Natural killer cell treated with Interleukin-12 subunit alpha and Interleukin-12 subunit beta and Interleukin-15 and Interleukin-18, amount 100 ng/mL, for 72 hours (primary cell): Measurements from ENCODE around the gene SLC13A3. TPM values are rescaled to one million over a fixed set of nuclear protein-coding genes. Genes with fewer than 3 reads are reported as not detected.
A peak's percentile ranks its signal among the peaks of the same experiment; 100 is the strongest.

Source experiments
- ATAC-seq, 2 donors: fragments of 150-1000 bp; cut with Tn5 transposase in 1 of 2; sonication (Bioruptor Pico), chemical (Tn5 transposase) in 1 of 2; 2 replicates each; pipeline ENCODE4 v1.10.0; 2021
- DNase-seq: peaks from one replicate; pipeline ENCODE4 v3.0.0; 2022; ENCODE audit warnings: low spot score
- H3K27ac Mint-ChIP-seq, 2 donors: 1 replicate in 1 of 2; 2 replicates in 1 of 2; pipeline ENCODE4 v1.8.0; 2022; ENCODE audit warnings: mixed read lengths in 2 of 2, mild to moderate bottlenecking in 1 of 2, moderate library complexity in 1 of 2
- H3K27me3 Mint-ChIP-seq, 2 donors: 1 replicate in 1 of 2; 2 replicates in 1 of 2; pipeline ENCODE4 v1.8.0; 2022; ENCODE audit warnings: mixed read lengths in 2 of 2
- H3K36me3 Mint-ChIP-seq: one replicate; pipeline ENCODE4 v1.8.0; 2022; ENCODE audit warnings: mixed read lengths
- H3K4me1 Mint-ChIP-seq, 2 donors: 1 replicate in 1 of 2; 2 replicates in 1 of 2; pipeline ENCODE4 v1.8.0; 2022; ENCODE audit warnings: low read depth in 2 of 2, mixed read lengths in 2 of 2, mild to moderate bottlenecking in 1 of 2
- H3K4me3 Mint-ChIP-seq: one replicate; pipeline ENCODE4 v1.8.0; 2022; ENCODE audit warnings: mixed read lengths
- H3K9me3 Mint-ChIP-seq: 2 replicates; pipeline ENCODE4 v1.8.0; 2022; ENCODE audit warnings: mixed read lengths
- total RNA-seq, 2 donors: library from RNA; stranded (reverse); gene quantifications; one replicate each; pipeline ENCODE4 v1.2.3, GENCODE V29; 2022

The SLC13A3 gene
- total RNA-seq, 2 donors from 2014 or later = 0.47 to 0.55 TPM

DNA sequence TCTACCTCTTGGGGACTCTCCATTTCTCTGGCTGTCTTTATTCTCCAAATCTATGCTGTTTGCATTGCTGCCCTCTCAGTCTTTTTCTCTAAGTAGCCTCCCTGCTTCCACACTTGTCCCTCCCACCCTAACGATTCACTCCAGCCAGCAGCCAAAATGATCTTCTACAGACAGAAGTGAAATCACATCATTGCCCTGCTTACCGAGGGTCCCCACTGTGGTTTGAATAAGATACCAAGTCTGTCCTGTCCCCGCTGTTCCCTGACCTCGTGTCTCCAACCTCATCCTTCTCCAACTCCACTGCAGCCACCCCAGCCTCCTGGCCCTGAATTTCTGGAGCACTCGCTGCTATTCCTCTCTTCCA, 89.3 kb downstream of the SLC13A3 start:
- no peak for ATAC-seq

DNA sequence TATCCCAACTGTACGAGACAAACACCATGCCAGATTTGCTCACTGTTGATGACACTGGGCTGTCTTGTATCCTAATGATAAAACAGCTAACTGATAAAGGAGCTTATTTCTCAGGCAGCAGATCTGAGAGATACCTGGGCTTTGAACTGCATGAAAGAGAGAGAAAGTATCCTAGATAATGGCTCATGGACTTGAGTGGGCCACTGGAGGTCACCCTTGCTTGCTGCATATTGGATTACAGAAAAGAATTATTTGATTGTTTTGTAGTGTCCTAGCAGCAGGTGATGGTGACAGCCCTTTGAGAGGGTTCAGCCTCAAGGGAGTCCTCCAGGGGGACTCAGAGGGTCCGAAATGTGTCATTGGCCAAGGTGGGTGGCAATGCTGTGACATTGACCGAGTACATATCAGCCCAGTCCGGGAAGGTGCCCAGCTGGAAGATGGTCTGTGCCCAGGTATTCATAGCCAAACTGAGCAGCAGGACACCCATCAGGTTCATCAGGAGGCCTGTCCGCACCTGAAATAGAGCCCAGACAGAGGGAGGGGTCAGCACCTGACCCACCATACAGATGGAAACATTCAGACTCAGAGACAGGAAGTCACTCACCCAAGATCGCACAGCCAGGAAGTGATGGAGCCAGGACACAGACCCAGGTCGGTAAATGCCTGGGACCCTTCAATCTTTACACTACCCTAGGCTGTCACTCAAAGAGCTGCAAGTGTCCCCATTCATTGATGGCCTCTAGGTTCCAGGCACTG, 91.4 kb downstream of the SLC13A3 start:
- DNase-seq = no peak
- no peak for ATAC-seq
- H3K27me3 Mint-ChIP-seq = no peaks in the 10 kb centered on the region
- peak overlapping the region in 1 of 2 donors; percentile 80 for H3K27ac Mint-ChIP-seq
- H3K36me3 Mint-ChIP-seq = no peaks in the 10 kb centered on the region
- no peak overlapping the region for H3K4me3 Mint-ChIP-seq
- H3K9me3 Mint-ChIP-seq = no peaks in the 10 kb centered on the region
- H3K4me1 Mint-ChIP-seq = peaks cover 25 to 45% of the 10 kb centered on the region in 2 donors

More for the DNA sequence above, 89.3 kb downstream of the SLC13A3 start:
- Mint-ChIP-seq H3K4me1 (peaks cover 25 to 35% of the 10 kb centered on the region in 2 donors), H3K27me3 (no peaks in the 10 kb centered on the region), H3K4me3 (no peak overlapping the region), H3K27ac (no peak overlapping the region), H3K9me3 (no peaks in the 10 kb centered on the region), H3K36me3 (no peaks in the 10 kb centered on the region)
- no peak for DNase-seq

DNA sequence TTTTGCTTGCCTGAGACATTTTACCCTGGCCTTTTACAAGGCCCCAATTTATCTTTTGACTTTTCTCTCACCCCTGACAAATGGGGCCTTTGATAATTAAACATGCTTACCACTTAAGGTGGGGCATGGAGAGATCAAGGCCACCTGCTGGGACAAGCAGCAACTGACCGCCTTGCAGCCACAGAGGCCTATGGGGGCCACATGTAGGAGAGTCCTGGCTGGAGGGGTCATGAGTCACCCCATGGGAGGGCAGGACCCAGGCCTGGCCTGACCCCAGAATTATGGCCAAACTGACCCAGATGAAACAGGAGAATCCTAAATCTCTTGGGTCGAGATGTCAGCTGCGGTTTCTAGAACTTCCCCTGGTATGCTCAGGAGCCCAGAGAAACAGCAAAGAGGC, 92.3 kb downstream of the SLC13A3 start:
- no peak overlapping the region for H3K4me3 Mint-ChIP-seq
- no peak for ATAC-seq
- no peaks in the 10 kb centered on the region for H3K27me3 Mint-ChIP-seq
- no peaks in the 10 kb centered on the region for H3K9me3 Mint-ChIP-seq
- H3K27ac Mint-ChIP-seq = peak overlapping the region in 1 of 2 donors; percentile 80
- no peak for DNase-seq
- peaks cover 25 to 48% of the 10 kb centered on the region in 2 donors for H3K4me1 Mint-ChIP-seq
- H3K36me3 Mint-ChIP-seq = no peaks in the 10 kb centered on the region

DNA sequence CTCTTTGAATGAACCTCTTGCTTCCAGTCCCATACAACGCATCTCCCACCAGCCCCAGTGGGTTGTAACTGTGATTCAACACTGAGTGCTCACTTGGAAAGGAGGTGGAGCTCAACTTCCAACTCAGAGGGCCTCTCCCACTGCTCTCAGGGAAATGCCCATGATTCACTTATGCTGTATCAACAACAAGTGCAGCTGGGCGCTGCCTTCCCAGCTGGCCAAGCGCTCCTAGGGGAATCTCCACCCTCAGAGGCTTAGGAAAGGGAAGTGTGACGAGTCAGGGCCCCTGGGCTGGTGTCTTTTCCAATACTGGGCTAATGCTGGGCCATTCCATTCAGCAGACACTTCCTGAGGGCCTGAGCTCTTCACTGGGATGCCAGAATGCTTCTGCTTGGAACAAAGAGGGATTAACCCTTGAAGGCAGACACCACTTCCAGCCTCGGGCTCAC, 92.7 kb downstream of the SLC13A3 start:
- H3K9me3 Mint-ChIP-seq = no peaks in the 10 kb centered on the region
- ATAC-seq (peak; percentile 60 to 84), DNase-seq (peak; percentile 64)
- H3K4me1 Mint-ChIP-seq = peaks cover 25 to 51% of the 10 kb centered on the region in 2 donors
- H3K27me3 Mint-ChIP-seq = no peaks in the 10 kb centered on the region
- H3K36me3 Mint-ChIP-seq = no peaks in the 10 kb centered on the region
- H3K27ac Mint-ChIP-seq = peak overlapping the region in 1 of 2 donors; percentile 80
- no peak overlapping the region for H3K4me3 Mint-ChIP-seq

DNA sequence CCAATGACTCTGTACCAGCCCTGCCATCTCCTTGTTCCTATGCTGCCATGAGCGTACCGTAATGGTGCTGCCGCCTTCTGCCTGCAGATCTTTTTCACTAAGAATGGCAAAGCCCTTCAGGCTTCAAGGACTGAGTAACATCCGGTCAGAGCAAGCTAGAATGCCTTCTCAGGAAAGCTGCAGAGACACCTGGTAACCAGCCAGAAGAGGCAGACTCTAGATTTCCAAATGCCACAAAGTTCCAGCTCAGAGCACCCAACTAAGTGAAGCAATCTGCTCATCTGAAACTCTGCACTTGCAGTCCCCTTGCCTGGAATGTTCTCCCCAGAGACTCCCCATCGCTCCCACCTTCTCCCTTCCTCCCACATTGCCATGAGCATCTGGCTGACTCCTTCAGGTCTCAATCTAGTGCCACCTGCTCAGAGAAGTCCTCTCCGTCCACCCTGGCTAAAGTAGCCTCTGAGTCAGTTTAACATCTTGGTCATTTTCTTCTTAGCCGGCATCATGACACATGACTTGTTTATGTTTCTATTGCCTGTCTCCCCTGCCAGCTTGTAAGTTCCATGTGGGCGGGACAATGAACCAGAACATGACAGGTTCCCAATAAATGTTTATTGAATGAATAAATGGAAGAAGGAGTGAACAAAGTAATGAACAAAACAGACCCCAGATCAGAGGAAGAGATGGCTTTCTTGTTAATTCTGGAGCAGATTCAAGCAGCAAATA, 93.9 kb downstream of the SLC13A3 start:
- H3K4me1 Mint-ChIP-seq = peaks cover 36 to 62% of the 10 kb centered on the region in 2 donors
- ATAC-seq (no peak), DNase-seq (no peak)
- H3K27me3 Mint-ChIP-seq = no peaks in the 10 kb centered on the region
- H3K27ac Mint-ChIP-seq = peak overlapping the region; percentile 7 to 80
- H3K36me3 Mint-ChIP-seq = no peaks in the 10 kb centered on the region
- no peak overlapping the region for H3K4me3 Mint-ChIP-seq
- H3K9me3 Mint-ChIP-seq = no peaks in the 10 kb centered on the region

DNA sequence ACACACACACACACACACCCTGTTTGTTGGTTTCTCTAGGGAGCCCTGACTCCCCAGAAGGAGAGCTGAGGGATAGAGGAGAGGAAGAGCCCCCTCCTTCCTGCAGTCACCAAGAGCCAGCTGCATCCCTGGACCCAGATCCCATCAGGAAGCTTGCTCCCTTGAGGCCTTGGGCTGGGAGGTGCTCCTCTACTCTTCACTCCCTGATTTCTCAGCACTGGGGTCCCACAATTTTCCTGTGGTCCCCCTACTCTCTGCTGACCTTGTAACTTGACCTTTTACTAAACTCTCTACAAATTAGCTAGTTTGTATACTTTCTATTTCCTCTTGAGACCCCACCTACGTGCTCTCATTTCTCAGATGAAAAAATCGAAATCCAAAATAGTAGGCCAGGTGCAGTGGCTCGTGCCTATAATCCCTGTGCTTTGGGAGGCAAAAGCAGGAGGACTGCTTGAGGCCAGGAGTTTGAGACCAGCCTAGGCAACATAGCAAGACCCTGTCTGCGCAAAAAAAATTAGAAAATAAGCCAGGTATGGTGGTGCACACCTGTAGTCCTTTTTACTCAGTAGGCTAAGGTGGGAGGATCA, 95.8 kb downstream of the SLC13A3 start:
- Mint-ChIP-seq H3K27me3 (no peaks in the 10 kb centered on the region), H3K4me1 (peaks cover 43 to 64% of the 10 kb centered on the region in 2 donors), H3K4me3 (no peak overlapping the region), H3K27ac (peak overlapping the region in 1 of 2 donors; percentile 71), H3K36me3 (no peaks in the 10 kb centered on the region), H3K9me3 (no peaks in the 10 kb centered on the region)
- DNase-seq (no peak), ATAC-seq (no peak)

DNA sequence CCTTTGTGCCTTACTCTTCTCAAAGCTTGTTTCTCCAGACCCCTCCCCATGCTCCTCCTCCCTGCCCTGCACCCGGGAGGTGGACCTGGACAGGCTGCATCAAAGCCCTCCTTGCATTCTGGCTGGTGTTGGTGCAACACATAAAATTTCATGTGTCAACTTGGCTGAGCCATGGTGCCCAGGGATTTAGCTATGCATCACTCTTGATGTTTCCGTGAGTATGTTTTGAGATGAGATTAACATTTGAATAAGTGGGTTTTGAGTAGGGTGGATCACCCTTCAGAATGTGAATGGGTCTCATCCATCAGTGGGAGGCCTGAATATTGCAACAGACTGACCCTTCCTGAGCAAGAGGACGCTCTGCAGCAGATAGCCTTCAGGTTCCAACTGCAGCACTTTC, 96.4 kb downstream of the SLC13A3 start:
- DNase-seq (no peak), ATAC-seq (no peak)
- Mint-ChIP-seq H3K4me1 (peaks cover 37 to 58% of the 10 kb centered on the region in 2 donors), H3K27ac (peak overlapping the region in 1 of 2 donors; percentile 71), H3K27me3 (no peaks in the 10 kb centered on the region), H3K4me3 (no peak overlapping the region), H3K9me3 (no peaks in the 10 kb centered on the region), H3K36me3 (no peaks in the 10 kb centered on the region)

DNA sequence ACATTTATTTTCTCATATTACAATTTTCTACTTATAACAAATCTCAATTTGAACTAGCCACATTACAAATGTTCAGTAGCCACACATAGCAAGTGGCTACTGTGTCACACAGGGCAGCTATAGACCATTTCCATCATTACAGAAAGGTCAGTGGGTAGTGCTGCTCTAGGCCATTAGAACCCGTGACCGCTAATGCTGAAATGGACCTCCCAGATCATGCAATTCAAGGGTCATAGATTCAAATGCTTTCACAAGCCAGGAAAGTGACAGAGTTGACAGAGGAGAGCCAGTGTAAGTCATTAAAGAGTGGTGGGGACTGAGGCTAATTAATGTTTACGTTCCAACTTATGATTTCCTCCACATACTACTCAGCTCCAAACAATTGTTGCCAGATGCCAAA, 97.3 kb downstream of the SLC13A3 start:
- no peak overlapping the region for H3K4me3 Mint-ChIP-seq

DNA sequence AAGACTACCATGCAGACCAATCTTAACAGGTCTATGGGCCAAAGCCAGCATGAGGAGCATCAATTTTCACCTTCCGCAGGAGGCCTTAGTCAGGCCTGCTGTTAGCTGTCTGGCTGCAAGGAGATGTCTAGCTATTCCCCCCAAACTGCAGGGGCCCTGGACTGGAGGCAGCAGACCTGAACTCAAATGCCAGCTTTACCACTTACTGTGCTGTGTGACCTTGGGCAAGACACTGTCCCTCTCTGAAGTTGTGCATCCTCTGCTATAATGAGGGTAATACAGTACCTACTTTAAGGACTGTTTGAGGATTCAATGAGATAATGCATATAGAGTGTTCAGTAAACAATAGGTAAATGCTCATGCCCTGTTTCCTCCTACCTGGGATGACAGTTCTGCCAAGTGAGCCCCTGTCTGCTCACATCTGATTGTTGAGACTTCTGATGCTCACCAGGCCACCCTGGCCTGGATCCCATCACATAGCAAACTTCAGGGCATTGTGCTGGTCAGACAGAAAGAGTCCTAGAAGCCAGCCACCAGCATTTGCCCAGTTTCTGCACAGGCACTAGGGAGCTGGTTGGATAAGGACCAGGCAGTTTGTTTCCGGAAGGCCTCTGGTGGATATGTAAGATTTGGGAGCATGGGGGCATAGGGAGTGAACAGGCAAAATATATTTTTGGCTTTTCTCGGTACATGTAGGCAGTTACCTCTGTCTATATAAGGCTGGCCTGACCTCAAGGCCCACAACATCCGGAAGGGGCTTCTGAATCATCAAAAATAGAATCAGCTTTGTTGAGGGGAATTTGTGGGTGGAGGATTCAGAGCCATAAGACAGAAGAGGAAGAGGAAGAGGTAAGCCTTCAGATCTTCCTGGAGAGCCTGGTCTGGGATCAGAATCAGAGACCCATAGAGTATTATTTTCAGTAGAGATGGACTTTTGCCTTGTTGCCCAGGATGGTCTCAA, 98.5 kb downstream of the SLC13A3 start:
- H3K27me3 Mint-ChIP-seq = no peaks in the 10 kb centered on the region
- H3K4me3 Mint-ChIP-seq = peak overlapping the region; percentile 79
- H3K27ac Mint-ChIP-seq = peak overlapping the region; percentile 75 to 94
- DNase-seq = peak; percentile 85
- H3K4me1 Mint-ChIP-seq = peaks cover 30 to 44% of the 10 kb centered on the region in 2 donors
- ATAC-seq = peak; percentile 90 to 91
- H3K9me3 Mint-ChIP-seq = no peaks in the 10 kb centered on the region
- no peaks in the 10 kb centered on the region for H3K36me3 Mint-ChIP-seq

More for the DNA sequence above, 97.3 kb downstream of the SLC13A3 start:
- DNase-seq (no peak), ATAC-seq (no peak)
- Mint-ChIP-seq H3K36me3 (no peaks in the 10 kb centered on the region), H3K9me3 (no peaks in the 10 kb centered on the region), H3K27ac (peak overlapping the region in 1 of 2 donors; percentile 94), H3K4me1 (peaks cover 36 to 52% of the 10 kb centered on the region in 2 donors), H3K27me3 (no peaks in the 10 kb centered on the region)

DNA sequence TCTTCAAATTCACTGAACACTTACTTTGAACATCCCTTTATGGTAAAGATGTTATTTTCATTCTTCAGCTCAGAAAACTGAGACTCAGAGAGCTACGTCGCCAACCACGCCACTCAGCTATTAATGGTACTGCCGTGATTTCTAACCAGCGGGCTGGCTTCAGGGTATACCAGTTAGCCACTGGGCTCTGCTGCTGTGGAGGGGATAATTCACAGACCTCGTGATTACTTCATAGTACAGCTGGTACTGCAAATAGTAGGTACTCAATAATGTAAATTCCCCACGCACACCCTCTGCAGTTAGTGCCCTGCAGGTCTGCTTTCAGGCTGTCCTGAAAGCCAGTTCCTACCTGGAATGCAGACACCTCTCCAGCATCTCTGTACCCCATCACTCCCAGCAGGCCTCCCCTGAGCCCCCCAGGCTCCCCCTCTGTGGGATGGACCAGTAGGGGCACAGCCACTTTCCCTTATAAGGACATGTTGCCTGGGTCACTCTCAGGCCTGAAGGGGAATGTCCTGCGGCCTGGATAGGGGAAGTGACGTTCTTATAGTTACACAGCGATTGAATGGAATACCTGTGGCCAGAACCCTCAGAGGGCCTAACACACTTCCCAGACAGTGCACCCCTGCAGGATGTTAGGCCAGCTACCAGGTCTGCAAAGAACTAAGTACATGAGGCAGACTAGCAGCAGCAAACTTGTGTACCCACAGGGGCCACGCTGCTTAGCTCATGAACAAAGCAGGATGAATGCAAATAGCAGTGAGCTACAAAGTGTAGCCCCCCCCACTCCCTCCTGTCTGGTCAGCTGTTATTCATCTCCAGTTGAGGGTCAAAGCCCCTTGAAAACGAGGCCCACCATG, 99.5 kb downstream of the SLC13A3 start:
- Mint-ChIP-seq H3K4me1 (peaks cover 26 to 37% of the 10 kb centered on the region in 2 donors), H3K9me3 (no peaks in the 10 kb centered on the region), H3K36me3 (no peaks in the 10 kb centered on the region), H3K27ac (peak overlapping the region; percentile 75 to 94), H3K27me3 (no peaks in the 10 kb centered on the region), H3K4me3 (peak overlapping the region; percentile 79)
- ATAC-seq = no peak
- DNase-seq = no peak

DNA sequence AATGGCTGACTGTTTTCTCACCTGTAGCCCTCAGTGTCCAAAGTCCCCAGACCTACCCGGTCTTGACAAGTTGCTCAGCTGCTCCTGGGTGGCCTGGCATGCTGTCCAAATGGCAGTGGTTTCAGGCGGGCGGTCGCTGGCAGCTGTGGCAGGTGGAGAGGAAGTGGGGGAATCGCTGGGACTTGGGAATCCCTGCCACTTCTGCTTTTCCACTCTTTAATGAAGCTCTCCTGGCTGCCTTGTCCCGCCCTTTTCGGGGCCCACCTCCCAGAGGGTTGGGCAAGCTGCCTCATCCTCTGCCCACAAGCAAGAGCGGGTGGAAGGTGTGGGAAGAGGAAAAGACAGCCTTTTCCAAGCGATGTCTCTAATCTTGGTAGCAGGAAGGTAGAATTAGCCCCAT, 100.8 kb downstream of the SLC13A3 start, which contains the start of gene OCSTAMP:
TSS of gene OCSTAMP (minus strand) at position 194 of the 400 bp plus-strand sequence. CDS start at position 100, 94 bp downstream.
- no peaks in the 10 kb centered on the region for H3K27me3 Mint-ChIP-seq
- H3K9me3 Mint-ChIP-seq = no peaks in the 10 kb centered on the region
- DNase-seq (no peak), ATAC-seq (no peak)
- H3K36me3 Mint-ChIP-seq = no peaks in the 10 kb centered on the region
- peaks cover 32 to 35% of the 10 kb centered on the region in 2 donors for H3K4me1 Mint-ChIP-seq
- H3K4me3 Mint-ChIP-seq = no peak within 1 kb of the TSS
- peak within 1 kb of the TSS; percentile 75 to 94 for H3K27ac Mint-ChIP-seq

DNA sequence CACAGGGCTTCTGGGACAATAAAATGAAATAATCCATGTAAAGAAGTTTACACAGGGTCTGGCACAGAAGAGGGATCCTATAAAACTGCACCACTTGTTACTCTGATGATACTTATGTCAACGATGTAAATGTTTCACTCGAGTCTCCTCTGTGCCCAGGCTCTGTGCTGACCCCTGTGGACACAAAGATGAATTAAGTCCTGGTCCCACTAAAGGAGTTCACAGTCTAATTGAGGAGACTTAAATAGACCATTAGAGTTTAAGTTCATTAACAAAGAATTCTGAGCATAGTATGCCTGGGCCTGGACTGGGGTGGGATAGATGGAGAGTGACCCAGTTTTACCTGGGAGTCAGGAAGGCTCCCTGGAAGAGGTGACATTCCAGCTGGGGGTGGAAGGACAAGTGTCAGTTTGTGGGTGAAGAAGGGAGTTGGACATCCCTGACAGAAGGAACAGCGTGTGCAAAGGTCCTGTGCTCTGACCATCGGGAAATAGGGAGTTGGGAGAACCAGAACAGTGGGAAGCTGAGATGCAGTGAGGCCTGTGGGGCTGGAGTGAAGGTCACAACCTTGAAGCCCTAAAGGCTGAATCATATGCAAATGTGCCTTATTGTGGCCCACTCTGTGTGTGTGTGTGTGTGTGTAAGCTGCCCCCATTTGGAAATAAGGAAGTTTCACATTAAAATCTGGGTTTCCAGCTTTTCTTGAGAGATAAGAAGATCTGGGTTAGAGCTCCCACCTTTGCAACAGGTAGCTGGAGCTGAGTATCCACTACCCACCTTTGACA, 101.9 kb downstream of the SLC13A3 start:
- ATAC-seq = no peak
- Mint-ChIP-seq H3K27ac (no peak overlapping the region), H3K27me3 (no peaks in the 10 kb centered on the region)

More for the DNA sequence above, 101.9 kb downstream of the SLC13A3 start:
- DNase-seq = no peak
- Mint-ChIP-seq H3K4me3 (no peak overlapping the region), H3K4me1 (peaks cover 35 to 40% of the 10 kb centered on the region in 2 donors), H3K9me3 (no peaks in the 10 kb centered on the region), H3K36me3 (no peaks in the 10 kb centered on the region)
